Upper lobe of left lung (tissue), 4 donors: ENCODE results near the gene ADAMTS12.

Experiments used
- POLR2A ChIP-seq, 4 donors: fragments of 450-650 bp; IDR thresholded peaks; one replicate each; pipeline ENCODE4 v1.5.1; 2016 to 2017; ENCODE audit warnings: antibody characterized with exemption in 4 of 4, mild to moderate bottlenecking in 2 of 4
- POLR2AphosphoS5 ChIP-seq, 2 donors: sonication (generic); formaldehyde crosslinking; IDR thresholded peaks; one replicate each; pipeline ENCODE4 v1.5.1; 2017; ENCODE audit warnings: antibody characterized with exemption in 2 of 2
- TF ChIP-seq, protein P1 (sequence below), 6 experiments: fragments of 450-650 bp in 4 of 6; fragments of 200-600 bp in 2 of 6; sonication (generic) in 2 of 6; IDR thresholded peaks; one replicate each; pipeline ENCODE4 v1.5.1; 2016 to 2019; ENCODE audit warnings: antibody characterized with exemption in 6 of 6

DNA sequence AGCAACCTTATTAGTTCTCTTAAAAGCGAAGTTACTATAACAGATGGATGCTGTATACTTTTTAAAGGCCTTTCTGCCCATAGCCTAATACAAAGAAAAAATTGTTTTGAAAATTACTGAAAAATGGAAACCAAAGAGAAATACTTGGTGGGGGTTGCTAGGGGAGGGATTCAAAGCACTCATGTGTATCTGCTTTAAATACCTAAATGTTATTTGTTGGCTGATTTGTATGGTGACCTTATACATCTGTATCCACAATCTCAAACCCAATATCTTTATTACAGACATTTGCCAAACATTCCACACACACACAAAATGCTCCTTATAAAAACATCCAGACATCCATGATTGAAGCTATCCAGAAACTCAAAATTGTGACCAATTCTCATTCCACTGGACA is 172.0 kb downstream of the ADAMTS12 start:
- no peak for TF ChIP-seq POLR2AphosphoS5 (IDR thresholded peaks at IDR 0.05)
- TF ChIP-seq, protein P1, sequence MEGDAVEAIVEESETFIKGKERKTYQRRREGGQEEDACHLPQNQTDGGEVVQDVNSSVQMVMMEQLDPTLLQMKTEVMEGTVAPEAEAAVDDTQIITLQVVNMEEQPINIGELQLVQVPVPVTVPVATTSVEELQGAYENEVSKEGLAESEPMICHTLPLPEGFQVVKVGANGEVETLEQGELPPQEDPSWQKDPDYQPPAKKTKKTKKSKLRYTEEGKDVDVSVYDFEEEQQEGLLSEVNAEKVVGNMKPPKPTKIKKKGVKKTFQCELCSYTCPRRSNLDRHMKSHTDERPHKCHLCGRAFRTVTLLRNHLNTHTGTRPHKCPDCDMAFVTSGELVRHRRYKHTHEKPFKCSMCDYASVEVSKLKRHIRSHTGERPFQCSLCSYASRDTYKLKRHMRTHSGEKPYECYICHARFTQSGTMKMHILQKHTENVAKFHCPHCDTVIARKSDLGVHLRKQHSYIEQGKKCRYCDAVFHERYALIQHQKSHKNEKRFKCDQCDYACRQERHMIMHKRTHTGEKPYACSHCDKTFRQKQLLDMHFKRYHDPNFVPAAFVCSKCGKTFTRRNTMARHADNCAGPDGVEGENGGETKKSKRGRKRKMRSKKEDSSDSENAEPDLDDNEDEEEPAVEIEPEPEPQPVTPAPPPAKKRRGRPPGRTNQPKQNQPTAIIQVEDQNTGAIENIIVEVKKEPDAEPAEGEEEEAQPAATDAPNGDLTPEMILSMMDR (IDR thresholded peaks at IDR 0.05), result no peak
- TF ChIP-seq POLR2A (IDR thresholded peaks at IDR 0.05), result no peak
